SW 1271 (cell line): ENCODE results near the gene FBXL22.

Experiments
- DNase-seq, 2 experiments: peaks; one replicate each; lab custom pipeline; 2025; lab: John Stamatoyannopoulos, UW

The FBXL22 gene

GRCh38 chr15:63593705-63594671 lies 3.2 kb upstream of the FBXL22 start:
- DNase-seq: no peak

DNA sequence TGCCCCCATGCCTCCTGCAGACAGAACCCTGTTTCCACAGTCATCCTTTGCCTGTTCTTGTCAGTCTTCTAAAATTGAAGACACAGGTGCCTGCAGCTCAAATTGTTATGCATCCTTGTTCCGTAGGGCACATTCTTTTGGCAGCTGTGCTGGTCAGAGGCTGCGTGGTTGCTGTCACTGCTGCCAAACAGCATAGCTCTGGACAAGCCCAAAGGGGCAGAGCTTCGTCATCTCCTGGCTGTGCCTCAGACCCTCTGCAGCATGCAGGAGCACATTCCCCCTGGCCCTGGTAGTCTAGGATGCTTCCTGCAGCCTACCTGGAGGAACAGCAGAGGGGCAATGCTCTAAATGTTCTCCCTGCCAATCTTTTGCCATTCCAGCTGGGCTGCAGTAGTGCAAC lies 2.1 kb upstream of the FBXL22 start:
- no peak for DNase-seq

DNA sequence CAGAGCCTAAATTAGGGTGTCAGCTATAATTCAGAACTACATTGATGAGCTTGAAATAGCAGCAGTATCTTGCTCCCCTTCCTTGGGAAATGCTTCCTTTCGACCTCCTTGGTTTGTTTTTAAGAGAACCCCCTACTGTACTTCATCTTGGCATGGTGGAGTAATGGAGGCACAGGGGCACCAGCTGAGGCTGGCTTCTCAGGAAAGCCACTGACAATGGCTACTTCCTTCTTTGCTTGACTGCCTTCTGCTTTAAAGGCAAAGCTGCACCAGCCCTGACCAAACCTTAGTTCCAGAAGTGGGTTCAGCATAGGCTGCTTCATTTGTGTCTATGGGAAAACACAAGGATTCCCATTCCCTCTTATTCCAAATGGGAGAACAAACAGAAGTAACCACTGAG lies 1.5 kb upstream of the FBXL22 start:
- no peak for DNase-seq

DNA sequence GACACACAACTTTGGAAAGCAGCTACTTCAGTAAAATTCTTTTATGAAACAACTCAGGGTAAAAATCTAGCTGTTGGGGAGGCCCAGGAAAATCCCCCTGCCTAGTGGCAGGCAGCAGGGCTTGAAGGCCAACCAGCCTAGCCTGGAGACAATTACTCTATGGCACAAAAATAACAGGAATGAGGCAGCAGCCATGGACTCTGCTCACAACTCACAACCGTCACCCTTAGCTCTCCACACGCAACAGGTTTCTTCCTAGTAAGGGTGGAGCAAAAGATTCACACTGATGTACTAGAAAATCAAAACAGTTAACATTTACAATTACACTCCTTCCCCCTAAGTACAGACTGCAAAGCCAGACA lies 530 bp upstream of the FBXL22 start:
- DNase-seq: no peak

DNA sequence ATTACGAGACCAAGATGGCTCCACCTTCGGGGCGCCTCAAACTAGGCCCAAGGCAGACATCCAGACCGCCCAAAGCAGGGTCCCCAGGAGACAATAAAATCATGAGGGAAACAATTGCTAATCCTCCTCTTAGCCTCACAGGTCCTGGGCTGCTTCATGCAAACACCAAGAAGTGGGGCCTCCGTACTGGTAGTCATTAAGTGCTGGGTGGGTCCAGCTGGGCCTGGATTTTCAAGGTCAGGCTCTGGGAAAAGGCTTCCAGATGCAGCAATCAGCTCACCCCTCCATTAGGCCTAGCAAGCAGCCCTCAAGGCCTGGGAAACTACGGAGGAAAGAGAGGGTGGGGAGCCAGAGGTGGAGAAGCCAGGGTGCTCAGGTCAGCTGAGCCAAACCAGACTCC lies 634 bp downstream of the FBXL22 start:
- DNase-seq: no peak

GRCh38 chr15:63598473-63599400 lies 1.6 kb downstream of the FBXL22 start:
- DNase-seq: no peak

GRCh38 chr15:63599401-63600000 lies 2.3 kb downstream of the FBXL22 start:
- peak in 1 of 2 experiments; percentile 31 for DNase-seq

DNA sequence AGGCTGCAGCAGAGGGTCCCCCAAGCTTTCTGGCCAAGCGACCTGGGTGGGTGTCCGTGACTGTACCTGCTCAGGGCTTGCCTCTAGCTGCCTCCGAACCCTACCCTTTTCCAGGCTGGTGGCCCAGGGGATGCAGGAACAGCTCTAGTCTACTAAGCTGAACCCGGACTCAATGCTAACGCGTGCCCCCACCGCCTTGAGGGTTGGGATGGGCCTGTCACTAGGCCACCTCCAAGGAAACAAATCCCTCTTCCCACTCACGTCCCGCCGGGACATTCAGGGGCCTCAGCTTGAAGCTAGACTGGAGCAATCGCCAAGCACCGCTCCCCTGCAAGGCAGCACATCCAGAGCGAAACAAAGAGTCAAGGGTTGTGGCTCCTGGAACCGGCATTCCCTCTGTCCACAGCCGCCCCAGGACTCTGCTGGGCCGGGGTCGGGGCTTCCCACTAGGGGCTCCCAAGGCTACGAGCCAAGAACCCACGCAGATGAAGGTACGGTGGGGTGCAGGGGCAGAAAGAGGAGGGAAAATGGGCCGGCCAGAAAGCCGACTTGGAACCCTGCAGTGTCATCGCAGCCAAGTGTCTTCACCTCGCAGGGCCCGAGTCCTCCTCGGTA lies 2.9 kb downstream of the FBXL22 start:
- peak in 1 of 2 experiments; percentile 23 for DNase-seq

- peak; percentile 87 to 89 for DNase-seq
Observed at GRCh38 chr15:63600616-63601025, 3.4 kb downstream of the FBXL22 start.

DNA sequence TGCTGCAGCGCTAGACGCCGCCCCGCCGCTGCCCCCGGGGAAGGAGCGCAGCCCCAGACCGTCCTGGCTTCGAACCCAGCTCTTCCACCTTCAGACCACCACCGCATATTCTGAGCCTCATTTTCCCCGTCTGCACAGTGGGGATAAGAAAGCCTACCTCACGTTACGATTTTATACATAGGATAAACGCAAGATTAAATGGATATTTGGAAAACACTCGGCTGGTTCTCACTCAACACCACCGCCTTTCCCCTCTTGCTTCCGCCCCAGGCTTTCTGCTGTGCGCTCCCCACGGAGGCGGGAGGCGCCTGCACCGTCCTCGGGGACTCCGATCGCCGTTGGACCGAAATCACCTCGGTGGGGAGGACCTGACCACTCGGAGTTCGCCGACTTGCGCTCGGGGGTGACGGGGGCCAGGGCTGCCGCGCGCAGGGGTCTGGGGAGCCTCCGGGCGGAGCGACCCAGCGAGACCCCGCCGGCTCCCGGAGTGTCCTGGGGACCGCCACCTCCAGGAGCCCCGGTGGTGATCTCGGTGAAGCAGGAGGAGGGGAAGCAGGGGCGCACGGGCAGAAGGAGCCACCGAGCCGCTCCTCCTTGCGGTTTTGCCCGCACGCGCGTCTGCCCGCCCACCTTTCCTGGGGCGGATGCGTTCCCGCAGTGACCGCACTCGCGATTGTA lies 4.0 kb downstream of the FBXL22 start:
- no peak for DNase-seq

DNA sequence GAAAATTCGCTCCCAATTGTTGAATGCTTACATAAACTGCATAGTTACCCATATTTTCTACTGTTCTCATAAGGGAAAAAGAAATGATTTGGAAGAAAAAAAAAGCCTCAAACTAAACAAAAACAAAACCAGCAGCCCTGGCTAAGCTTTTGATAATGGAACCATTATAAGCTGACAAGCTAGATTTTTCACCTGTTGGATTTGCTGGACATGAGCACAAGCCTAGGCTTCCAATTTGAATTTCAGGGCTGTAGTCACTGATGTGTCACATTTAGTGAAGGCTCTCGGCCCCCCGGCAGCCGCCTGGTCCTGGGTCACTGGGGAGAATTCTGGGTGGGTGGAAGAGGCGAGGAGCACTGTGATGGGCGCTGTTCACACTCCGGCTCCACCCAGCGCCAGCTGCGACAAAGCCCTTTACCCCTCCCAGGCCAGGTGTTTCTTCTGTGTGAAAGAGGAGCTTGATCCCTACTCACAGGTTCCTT lies 4.6 kb downstream of the FBXL22 start:
- no peak for DNase-seq

GRCh38 chr15:63602595-63602994 lies 5.4 kb downstream of the FBXL22 start:
- no peak for DNase-seq

- DNase-seq: no peak
Observed at GRCh38 chr15:63603516-63603915, 6.3 kb downstream of the FBXL22 start.

DNA sequence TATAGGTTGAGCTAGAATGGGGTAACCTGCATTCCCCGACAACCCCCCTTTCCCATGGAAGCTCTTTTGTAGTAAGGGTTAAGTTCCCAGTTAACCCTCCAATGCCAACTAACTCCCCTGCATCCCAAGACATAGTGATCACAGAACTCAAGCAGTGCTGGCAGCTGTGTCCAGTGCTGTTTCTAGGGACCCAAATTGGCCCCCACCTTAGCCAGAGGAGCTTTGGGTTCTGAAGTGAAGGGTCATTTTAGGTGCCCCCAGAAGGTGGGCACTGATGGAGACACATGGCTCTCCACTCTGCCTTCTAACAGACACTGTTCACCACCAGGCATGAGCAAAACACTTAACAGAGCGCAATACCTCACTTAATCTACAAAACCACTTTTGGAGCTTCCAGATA lies 7.1 kb downstream of the FBXL22 start:
- DNase-seq: no peak

DNA sequence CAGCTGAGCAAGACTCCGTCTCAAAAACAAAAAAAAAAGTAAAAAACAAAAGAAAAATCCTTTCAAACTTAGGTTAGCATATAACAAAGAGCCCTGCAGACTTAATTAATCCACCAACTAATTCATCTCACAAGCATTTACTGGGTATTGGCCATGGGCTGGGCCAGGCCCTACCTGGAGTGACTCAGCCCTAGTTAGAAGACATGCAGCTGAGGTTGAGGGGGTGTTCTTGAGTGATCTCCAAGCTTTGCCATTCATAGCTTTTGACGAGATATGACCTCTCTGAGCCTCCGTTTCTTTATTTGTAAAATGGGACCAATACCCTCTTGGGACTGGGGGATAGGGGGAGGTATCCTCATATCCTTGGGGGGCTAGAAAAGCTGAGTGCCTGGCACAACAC lies 7.8 kb downstream of the FBXL22 start:
- no peak for DNase-seq

DNA sequence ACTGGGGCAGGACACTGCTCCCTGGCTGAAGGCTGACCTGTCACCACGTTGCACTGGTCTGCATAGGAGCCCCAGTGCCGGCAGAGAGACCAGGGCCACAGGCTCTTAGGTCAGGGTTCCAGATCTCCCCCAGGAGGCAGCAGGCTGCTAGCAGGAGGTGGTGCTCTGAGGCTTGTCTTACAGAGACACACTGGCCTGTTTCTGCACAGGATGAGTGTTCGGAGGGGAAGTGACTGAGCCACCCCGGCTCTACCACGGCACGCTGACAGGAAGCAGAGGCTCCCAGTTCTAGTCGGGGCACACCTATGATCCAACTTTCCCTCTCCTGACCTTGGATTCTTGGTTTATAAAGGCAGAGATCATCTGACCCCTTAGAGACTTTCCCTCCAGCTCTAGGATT lies 8.6 kb downstream of the FBXL22 start:
- DNase-seq: no peak

- DNase-seq: no peak
Observed at GRCh38 chr15:63606308-63606707, 9.1 kb downstream of the FBXL22 start.

DNA sequence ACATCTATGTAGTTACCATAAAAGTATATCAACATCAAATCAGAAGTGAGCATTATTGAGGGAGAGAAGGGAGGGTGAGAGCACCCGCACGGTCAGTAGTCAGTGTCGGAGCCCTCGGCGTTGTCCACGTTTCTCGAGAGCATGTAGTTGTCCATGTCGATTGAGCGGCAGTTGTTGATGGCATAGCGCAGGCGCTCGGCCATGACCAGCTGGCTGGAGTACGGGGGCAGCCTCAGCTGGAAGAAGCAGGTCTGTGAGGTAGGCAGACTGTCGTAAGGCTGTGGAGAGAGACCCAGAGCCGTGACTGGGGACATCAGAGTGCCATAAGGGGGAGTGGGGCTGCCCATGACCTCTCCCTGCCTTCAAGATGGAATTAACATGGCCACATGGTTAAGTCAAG lies 11.8 kb downstream of the FBXL22 start:
- DNase-seq: no peak

- no peak for DNase-seq
Observed at GRCh38 chr15:63609448-63609847, 12.3 kb downstream of the FBXL22 start.

DNA sequence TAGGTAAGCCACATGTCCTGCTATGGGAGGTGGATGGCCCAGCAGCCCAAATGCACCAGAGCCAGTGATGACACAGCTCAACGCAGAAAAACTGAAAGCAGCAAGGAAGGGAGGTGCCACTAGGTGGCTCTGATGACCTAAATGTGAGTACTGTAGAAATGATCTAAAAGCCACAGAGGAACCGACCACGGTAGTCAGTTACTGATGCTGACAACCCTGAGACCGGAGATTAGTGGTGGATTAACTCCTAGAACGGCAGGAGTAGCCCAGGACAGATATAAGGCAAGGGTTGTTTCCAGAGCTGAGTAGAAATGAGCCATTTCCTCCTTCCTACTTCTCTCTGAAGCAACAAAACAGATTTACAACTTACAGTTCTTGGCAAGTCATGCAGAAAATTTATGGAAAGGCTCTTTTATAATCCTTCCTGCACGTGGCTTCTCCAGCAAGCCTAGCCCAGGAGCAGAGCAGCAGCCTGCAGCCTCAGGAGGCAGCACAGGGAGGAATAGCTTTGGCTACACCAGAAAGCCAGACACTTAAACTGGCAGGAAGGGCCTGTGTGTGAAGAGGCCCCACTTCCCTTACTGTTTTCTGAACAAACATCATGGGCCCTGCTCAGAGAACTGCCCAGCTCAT lies 13.1 kb downstream of the FBXL22 start:
- DNase-seq: peak; percentile 43 to 83

DNA sequence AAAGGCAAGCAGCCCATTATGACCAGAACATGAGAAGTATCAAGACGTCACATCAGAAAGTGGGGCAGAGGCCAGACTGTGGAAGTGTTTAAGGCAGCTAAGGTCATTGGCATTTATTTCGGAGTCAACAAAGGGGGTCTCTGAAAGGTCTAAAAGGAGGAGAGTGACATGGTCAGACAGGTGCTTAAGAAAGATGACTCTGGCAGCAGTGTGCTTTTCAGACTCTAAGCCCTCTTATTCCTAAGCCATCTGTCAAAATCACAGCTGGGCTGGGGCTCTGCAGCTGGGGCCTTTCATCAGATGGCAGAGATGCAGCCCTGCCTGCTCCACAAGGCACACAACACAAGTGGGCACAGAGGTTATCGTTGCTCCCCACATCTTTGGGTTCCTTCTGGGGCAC lies 14.0 kb downstream of the FBXL22 start:
- no peak for DNase-seq
